CD4-positive, CD25-positive, alpha-beta regulatory T cell (primary cell): Measurements from ENCODE around the gene ANKRD34A. TPM values are rescaled to one million over a fixed set of nuclear protein-coding genes. Genes with fewer than 3 reads are reported as not detected.

Experiments used
- ATAC-seq, 2 donors: fragments of 150-1000 bp; cut with Tn5 transposase; one replicate each; pipeline ENCODE4 v1.10.0; 2021; ENCODE audit warnings: low read depth in 2 of 2, moderate number of reproducible peaks in 2 of 2, moderate library complexity in 1 of 2
- DNase-seq, 3 donors: peaks; one replicate each; pipeline versions ENCODE4 v3.0.0 to v3.0.0-alpha.2; 2012 to 2022; ENCODE audit warnings: mixed read lengths in 1 of 3
- H3K27ac ChIP-seq: one replicate; pipeline ENCODE4 v1.7.0; 2013; ENCODE audit warnings: mild to moderate bottlenecking, low read length; ENCODE audit not compliant: insufficient read depth, poor library complexity, severe bottlenecking
- H3K27me3 ChIP-seq: one replicate; pipeline ENCODE4 v1.7.0; 2013; ENCODE audit warnings: low read length; ENCODE audit not compliant: control insufficient read depth, insufficient read depth
- H3K36me3 ChIP-seq: one replicate; pipeline ENCODE4 v1.7.0; 2013; ENCODE audit warnings: mild to moderate bottlenecking, low read length, moderate library complexity; ENCODE audit not compliant: control insufficient read depth, insufficient read depth
- H3K4me1 ChIP-seq: 2 replicates; pipeline ENCODE4 v1.7.0; 2013; ENCODE audit warnings: mild to moderate bottlenecking, low read length; ENCODE audit not compliant: insufficient read depth, control insufficient read depth, poor library complexity, severe bottlenecking
- H3K4me3 ChIP-seq: one replicate; pipeline ENCODE4 v1.7.0; 2013; ENCODE audit warnings: low read depth, mild to moderate bottlenecking, low read length, moderate library complexity
- H3K9me3 ChIP-seq, 2 experiments: 1 replicate in 1 of 2; 2 replicates in 1 of 2; pipeline ENCODE4 v1.7.0; 2013; ENCODE audit warnings: low read length in 2 of 2, mild to moderate bottlenecking in 1 of 2, moderate library complexity in 1 of 2; ENCODE audit not compliant: control insufficient read depth in 2 of 2
- H3K27ac Mint-ChIP-seq, 3 donors: one replicate each; pipeline ENCODE4 v1.8.0; 2020 to 2022; ENCODE audit warnings: mild to moderate bottlenecking in 3 of 3, mixed read lengths in 3 of 3, moderate library complexity in 2 of 3
- H3K27me3 Mint-ChIP-seq: one replicate; pipeline ENCODE4 v1.8.0; 2022; ENCODE audit warnings: mild to moderate bottlenecking, mixed read lengths
- H3K36me3 Mint-ChIP-seq: one replicate; pipeline ENCODE4 v1.8.0; 2020; ENCODE audit warnings: mixed read lengths
- H3K4me1 Mint-ChIP-seq, 4 donors: one replicate each; pipeline ENCODE4 v1.8.0; 2020 to 2022; ENCODE audit warnings: mixed read lengths in 4 of 4, mild to moderate bottlenecking in 1 of 4
- H3K4me3 Mint-ChIP-seq, 4 donors: one replicate each; pipeline ENCODE4 v1.8.0; 2020 to 2022; ENCODE audit warnings: mild to moderate bottlenecking in 4 of 4, mixed read lengths in 4 of 4, moderate library complexity in 3 of 4
- H3K9me3 Mint-ChIP-seq, 7 donors: one replicate each; pipeline ENCODE4 v1.8.0; 2020 to 2022; ENCODE audit warnings: mixed read lengths in 7 of 7, mild to moderate bottlenecking in 3 of 7, moderate library complexity in 2 of 7
- polyA plus RNA-seq, 4 donors: library from polyadenylated mRNA; unstranded; fragments of 300-500 nt; fragmentation: Illumina TruSeq; gene quantifications; one replicate each; pipeline ENCODE4 v1.2.3, GENCODE V29; 2021
- total RNA-seq: library from RNA; stranded (reverse); gene quantifications from one replicate; pipeline ENCODE4 v1.2.3, GENCODE V29; 2022

The ANKRD34A gene
- total and polyA plus RNA-seq, 5 donors from 2014 or later = 0.07 to 1.6 (median 0.35) TPM

DNA sequence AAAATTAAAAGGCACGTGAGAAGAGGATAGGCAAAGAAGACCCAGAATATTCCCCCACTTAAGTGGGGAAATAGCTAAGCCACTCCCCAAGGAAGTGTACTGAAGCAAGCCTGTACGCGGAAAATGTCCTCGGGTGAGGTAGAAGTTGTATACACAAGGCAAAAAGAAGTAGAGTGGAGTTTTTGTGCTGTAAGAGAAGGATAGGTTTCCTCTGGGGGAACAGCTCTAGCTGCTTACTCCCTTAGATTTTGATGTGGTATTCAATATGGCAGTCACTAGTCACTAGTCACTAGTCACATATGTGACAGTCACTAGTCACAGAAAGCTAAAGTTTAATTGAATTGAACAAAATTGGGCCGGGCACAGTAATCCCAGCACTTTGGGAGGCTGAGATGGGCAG, 24.4 kb upstream of the ANKRD34A start:
- Histone ChIP-seq H3K4me1 (peaks cover 60% of the 10 kb centered on the region), H3K27me3 (no peaks in the 10 kb centered on the region), H3K9me3 (no peaks in the 10 kb centered on the region), H3K36me3 (peaks cover 20% of the 10 kb centered on the region), H3K27ac (peak overlapping the region; percentile 45), H3K4me3 (peak overlapping the region; percentile 30)
- DNase-seq (peak in 1 of 3 donors; percentile 45), ATAC-seq (peak; percentile 53 to 55)
- peaks cover 22 to 81% (median 67%) of the 10 kb centered on the region in 4 donors for H3K4me1 Mint-ChIP-seq
- H3K27me3 Mint-ChIP-seq = no peaks in the 10 kb centered on the region
- peaks cover 22% of the 10 kb centered on the region for H3K36me3 Mint-ChIP-seq
- H3K4me3 Mint-ChIP-seq = peak overlapping the region; percentile 1 to 90 (median 24)
- H3K9me3 Mint-ChIP-seq = peaks cover 0 to 2% (median 0%) of the 10 kb centered on the region in 7 donors
- peak overlapping the region; percentile 13 to 85 (median 83) for H3K27ac Mint-ChIP-seq

DNA sequence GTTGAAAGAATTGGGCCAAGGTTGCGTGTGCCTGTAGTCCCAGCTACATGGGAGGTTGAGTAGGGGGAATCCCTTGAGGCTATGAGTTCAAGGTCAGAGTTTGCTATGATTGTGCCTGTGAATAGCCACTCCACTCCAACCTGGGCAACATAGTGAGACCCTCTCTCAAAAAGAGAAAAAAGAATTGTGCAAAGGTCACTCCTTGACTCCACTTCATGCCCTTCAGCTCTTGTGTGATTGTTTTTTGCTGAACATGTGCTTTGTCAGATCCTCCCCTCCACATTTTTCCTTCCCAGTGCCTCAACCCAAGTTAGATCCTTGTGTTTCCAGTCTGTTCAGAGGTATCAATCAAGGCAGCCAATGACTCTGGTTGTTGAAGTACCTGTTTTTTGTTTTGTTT, 23.6 kb upstream of the ANKRD34A start:
- ATAC-seq (no peak), DNase-seq (no peak)
- Mint-ChIP-seq H3K27me3 (no peaks in the 10 kb centered on the region), H3K4me1 (peaks cover 27 to 82% (median 67%) of the 10 kb centered on the region in 4 donors), H3K27ac (peak overlapping the region in 2 of 3 donors; percentile 28 to 85), H3K9me3 (peaks cover 0 to 2% (median 0%) of the 10 kb centered on the region in 7 donors), H3K36me3 (peaks cover 13% of the 10 kb centered on the region), H3K4me3 (peak overlapping the region in 3 of 4 donors; percentile 34 to 90 (median 41))
- Histone ChIP-seq H3K4me1 (peaks cover 60% of the 10 kb centered on the region), H3K36me3 (peaks cover 12% of the 10 kb centered on the region), H3K4me3 (no peak overlapping the region), H3K27ac (peak overlapping the region; percentile 44), H3K9me3 (no peaks in the 10 kb centered on the region), H3K27me3 (no peaks in the 10 kb centered on the region)

DNA sequence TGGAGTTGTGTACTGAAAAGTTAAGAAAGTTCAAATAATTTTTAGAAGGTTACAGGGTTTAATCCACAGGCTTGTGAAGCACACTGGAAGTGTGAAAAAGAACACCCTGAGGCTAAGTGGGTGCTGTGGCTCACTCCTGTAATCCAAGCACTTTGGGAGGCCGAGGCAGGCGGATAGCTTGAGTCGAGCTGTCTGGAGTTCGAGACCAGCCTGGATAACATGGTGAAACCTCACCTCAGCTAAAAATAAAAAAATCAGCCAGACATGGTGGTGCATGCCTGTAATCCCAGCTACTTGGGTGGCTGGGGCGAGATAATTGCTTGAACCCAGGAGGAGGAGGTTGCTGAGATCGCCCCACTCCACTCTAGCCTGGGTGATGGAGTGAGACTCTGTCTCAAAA, 22.2 kb upstream of the ANKRD34A start:
- Histone ChIP-seq H3K27me3 (no peaks in the 10 kb centered on the region), H3K9me3 (no peaks in the 10 kb centered on the region), H3K4me1 (peaks cover 60% of the 10 kb centered on the region), H3K27ac (peak overlapping the region; percentile 9), H3K4me3 (no peak overlapping the region), H3K36me3 (no peaks in the 10 kb centered on the region)
- Mint-ChIP-seq H3K27me3 (no peaks in the 10 kb centered on the region), H3K4me3 (peak overlapping the region in 1 of 4 donors; percentile 87), H3K4me1 (peaks cover 24 to 69% (median 60%) of the 10 kb centered on the region in 4 donors), H3K36me3 (peaks cover under 1% of the 10 kb centered on the region), H3K9me3 (peaks cover 0 to 1% (median 0%) of the 10 kb centered on the region in 7 donors), H3K27ac (peak overlapping the region in 2 of 3 donors; percentile 88 to 91)
- DNase-seq = no peak
- ATAC-seq = no peak

DNA sequence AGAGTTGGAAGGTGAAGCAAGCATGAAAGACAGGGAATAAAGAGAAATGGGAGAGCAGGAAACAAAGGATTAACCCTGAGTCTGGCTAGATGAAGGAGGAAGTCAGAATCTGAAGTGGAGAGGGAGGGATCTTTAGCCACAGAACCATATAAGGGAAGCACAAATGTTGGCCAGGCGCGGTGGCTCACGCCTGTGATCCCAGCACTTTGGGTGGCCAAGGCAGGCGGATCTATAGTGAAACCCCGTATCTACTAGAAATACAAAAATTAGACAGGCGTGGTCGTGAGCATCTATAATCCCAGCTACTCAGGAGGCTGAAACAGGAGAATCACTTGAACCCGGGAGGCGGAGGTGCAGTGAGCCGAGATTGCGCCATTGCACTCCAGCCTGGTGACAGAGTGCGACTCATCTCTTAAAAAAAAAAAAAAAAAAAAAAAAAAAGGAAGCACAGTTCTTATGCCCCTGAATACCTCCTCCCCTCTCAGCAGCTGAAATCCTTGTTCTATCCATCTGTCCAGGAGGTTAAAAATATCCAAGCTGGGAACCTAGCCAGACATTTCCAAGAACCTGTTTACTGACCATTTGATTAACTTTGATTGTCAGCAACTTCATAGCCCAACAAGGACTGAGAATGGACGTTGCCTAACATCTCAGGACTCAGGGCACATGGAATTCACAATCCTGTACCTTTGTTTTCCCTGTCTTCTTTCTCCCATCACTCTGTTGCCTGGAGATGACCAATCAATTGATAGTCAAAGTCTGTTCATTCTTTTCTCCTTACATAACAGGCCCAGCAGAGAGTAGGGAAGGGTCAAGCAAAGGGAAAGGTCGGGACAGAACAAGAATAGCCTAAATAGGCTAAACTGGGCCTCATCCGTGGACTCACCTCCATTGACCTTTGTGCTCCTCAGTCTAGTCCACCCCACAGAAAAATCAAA, 21.4 kb upstream of the ANKRD34A start:
- H3K4me3 Mint-ChIP-seq = peak overlapping the region; percentile 57 to 87 (median 82)

DNA sequence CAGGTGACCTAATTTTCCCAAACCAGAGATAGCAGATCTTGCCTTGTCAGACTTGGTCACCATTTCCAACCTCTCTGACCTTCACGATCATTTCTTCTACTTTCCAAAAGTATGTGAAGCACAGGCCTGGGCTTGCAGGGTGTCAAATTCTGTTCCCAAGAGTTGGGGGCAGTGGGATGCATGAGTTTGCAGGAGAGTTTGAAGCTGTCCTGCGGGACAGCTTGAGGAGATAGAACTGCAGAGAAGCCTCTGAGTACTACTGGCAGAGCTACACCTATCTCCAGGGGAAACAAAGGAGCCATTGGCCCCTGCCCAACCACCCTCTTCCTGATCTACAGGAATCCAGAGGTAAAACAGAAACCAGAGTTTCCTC, 20.7 kb upstream of the ANKRD34A start:
- H3K4me1 ChIP-seq = peaks cover 67% of the 10 kb centered on the region
- H3K27ac Mint-ChIP-seq = peak overlapping the region; percentile 91 to 97 (median 91)
- H3K4me1 Mint-ChIP-seq = peaks cover 20 to 56% (median 51%) of the 10 kb centered on the region in 4 donors
- DNase-seq (no peak), ATAC-seq (no peak)
- H3K27me3 Mint-ChIP-seq = no peaks in the 10 kb centered on the region
- H3K27me3 ChIP-seq = no peaks in the 10 kb centered on the region
- H3K36me3 ChIP-seq = no peaks in the 10 kb centered on the region
- H3K27ac ChIP-seq = peak overlapping the region; percentile 95
- H3K4me3 Mint-ChIP-seq = peak overlapping the region in 3 of 4 donors; percentile 69 to 87 (median 85)
- H3K9me3 Mint-ChIP-seq = no peaks in the 10 kb centered on the region
- peak overlapping the region; percentile 65 for H3K4me3 ChIP-seq
- H3K9me3 ChIP-seq = no peaks in the 10 kb centered on the region
- no peaks in the 10 kb centered on the region for H3K36me3 Mint-ChIP-seq

More for the DNA sequence above, 21.4 kb upstream of the ANKRD34A start:
- no peaks in the 10 kb centered on the region for H3K36me3 Mint-ChIP-seq
- H3K27ac Mint-ChIP-seq = peak overlapping the region; percentile 91 to 97 (median 91)
- ATAC-seq (no peak), DNase-seq (no peak)
- Histone ChIP-seq H3K4me1 (peaks cover 60% of the 10 kb centered on the region), H3K36me3 (no peaks in the 10 kb centered on the region), H3K9me3 (no peaks in the 10 kb centered on the region), H3K27ac (peak overlapping the region; percentile 95), H3K4me3 (peak overlapping the region; percentile 65), H3K27me3 (no peaks in the 10 kb centered on the region)
- peaks cover 20 to 61% (median 55%) of the 10 kb centered on the region in 4 donors for H3K4me1 Mint-ChIP-seq
- no peaks in the 10 kb centered on the region for H3K27me3 Mint-ChIP-seq
- peaks cover 0 to under 1% (median 0%) of the 10 kb centered on the region in 7 donors for H3K9me3 Mint-ChIP-seq

DNA sequence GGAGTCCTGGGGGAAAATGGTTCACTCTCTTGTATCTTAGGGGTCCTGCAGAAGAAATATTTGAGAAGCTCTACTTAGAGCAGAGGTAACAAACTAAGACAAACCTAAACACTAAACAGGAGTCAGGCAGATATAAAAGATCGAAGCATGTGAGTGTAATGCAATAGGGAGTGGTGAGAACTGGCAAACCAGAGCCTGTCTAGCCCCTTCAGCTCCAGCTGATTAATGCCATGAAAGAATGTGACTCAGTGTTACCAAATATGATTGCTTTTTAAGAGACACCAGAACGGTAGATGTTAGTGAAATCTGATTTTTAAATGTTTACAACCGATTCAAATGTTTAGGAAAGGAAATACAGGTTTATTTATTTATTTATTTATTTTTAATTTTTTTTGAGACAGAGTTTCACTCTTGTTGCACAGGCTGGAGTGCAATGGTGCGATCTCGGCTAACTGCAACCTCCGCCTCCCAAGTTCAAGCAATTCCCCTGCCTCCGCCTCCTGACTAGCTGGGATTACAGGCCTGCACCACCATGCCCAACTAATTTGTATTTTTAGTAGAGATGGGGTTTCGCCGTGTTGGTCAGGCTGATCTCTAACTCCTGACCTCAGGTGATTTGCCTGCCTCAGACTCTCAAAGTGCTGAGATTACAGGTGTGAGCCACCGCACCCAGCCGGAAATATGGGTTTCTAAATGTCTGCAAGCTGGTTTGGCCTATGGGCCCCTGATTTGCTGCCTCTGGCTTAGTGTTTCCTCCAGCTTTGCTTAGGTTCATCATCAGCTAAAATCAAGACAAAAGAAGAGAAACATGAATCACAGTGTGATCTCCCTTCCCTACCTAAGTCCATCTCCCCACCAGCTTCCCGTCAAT, 19.8 kb upstream of the ANKRD34A start:
- Mint-ChIP-seq H3K4me1 (peaks cover 20 to 56% (median 46%) of the 10 kb centered on the region in 4 donors), H3K4me3 (peak overlapping the region; percentile 69 to 87 (median 84)), H3K27ac (peak overlapping the region; percentile 91 to 97 (median 91)), H3K36me3 (no peaks in the 10 kb centered on the region), H3K27me3 (no peaks in the 10 kb centered on the region), H3K9me3 (no peaks in the 10 kb centered on the region)
- Histone ChIP-seq H3K4me3 (peak overlapping the region; percentile 65), H3K9me3 (no peaks in the 10 kb centered on the region), H3K27ac (peak overlapping the region; percentile 95), H3K4me1 (peaks cover 76% of the 10 kb centered on the region), H3K27me3 (no peaks in the 10 kb centered on the region), H3K36me3 (no peaks in the 10 kb centered on the region)
- ATAC-seq (peak; percentile 56 to 60), DNase-seq (peak in 2 of 3 donors; percentile 58 to 76)

DNA sequence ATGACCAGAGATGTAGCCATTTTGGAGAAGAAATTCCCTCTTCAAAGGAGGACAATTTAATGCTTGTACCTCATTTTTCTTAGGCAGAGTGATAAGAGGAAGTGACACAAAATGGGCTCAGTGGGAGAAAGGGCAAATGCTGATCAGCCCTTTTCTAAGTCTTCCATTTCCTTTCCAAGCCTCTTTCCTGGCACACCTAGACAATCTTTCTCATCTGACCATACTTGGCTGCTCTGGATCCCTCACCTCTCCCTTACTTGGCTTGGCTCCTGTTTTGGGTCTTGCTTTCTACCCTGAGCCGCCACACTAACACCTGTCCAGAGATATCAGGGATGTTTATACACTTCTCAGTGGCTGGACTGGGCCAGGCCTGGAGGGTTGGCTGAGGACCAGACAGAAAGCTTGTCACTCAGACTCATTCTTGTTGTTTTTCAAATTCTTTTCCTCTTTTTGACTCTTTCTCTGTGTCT, 18.9 kb upstream of the ANKRD34A start:
- Mint-ChIP-seq H3K4me3 (peak overlapping the region; percentile 5 to 87 (median 55)), H3K27me3 (no peaks in the 10 kb centered on the region), H3K4me1 (peaks cover 15 to 51% (median 37%) of the 10 kb centered on the region in 4 donors), H3K27ac (peak overlapping the region in 2 of 3 donors; percentile 0 to 96), H3K36me3 (no peaks in the 10 kb centered on the region), H3K9me3 (no peaks in the 10 kb centered on the region)
- Histone ChIP-seq H3K27ac (peak overlapping the region; percentile 95), H3K36me3 (no peaks in the 10 kb centered on the region), H3K4me1 (peaks cover 85% of the 10 kb centered on the region), H3K27me3 (no peaks in the 10 kb centered on the region), H3K9me3 (no peaks in the 10 kb centered on the region), H3K4me3 (peak overlapping the region; percentile 58)
- ATAC-seq (no peak), DNase-seq (no peak)
